HG03196 (cell line): ENCODE results near the gene LRRC3.
"Not testable (repeated sequence)": the region's sequence is repeated elsewhere in the genome, so short reads cannot be mapped to it uniquely, and the experiment has no call there.

Source experiments
- ATAC-seq: cut with Tn5 transposase; IDR thresholded peaks from one replicate; pipeline ENCODE4 v1.9.1; 2021; ENCODE audit not compliant: unreplicated experiment

LRRC3 gene

DNA sequence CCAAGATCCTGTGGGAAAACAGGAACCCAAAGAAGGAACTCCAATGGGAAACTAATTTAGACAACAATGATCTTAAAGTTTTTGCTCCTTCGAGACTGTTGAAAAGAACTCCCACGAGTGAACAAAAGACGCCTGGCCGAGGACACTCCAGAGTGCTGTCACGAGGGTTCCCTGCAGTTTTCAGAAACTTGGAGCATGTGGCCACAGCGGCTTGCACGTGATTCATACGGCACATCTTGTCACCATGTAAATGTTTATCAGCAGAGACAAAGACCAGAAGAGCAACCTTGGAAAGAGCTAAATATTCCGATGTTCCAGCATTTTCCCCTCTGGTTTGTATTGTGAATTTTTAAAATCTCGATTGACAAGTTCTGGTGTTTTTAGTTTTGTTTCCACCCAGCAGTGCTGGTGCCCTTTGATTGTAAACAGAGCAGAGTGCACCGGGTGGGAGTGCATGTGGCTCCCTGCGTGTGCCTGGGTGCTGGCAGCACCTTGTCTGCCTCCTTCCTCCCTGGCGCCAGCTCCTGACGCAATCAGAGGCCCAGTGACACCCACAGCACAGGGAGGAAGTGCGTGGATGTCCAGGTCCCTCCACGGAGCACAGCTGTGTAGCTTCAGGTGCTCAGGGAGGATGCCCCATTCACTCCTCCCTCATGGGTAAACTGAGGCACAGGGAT, 23.0 kb downstream of the LRRC3 start:
- no peak for ATAC-seq

DNA sequence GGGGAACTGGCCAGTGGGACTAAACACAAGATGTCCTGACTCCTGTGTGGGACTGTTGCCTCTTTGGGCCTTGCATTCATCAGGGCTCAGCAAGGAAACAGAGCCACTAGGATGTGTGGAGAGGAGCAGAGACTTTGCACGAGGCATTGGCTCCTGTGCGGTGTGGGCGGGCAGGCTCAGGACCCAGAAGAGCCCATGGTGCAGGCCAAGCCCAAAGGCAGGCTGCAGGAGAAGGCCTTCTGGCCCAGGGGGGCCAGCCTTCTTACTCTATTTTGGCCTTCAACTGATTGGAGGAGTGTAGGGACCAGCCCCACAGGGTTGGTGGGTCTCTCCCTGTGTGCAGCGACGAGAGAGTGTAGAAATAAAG, 23.5 kb downstream of the LRRC3 start:
- ATAC-seq = no peak

DNA sequence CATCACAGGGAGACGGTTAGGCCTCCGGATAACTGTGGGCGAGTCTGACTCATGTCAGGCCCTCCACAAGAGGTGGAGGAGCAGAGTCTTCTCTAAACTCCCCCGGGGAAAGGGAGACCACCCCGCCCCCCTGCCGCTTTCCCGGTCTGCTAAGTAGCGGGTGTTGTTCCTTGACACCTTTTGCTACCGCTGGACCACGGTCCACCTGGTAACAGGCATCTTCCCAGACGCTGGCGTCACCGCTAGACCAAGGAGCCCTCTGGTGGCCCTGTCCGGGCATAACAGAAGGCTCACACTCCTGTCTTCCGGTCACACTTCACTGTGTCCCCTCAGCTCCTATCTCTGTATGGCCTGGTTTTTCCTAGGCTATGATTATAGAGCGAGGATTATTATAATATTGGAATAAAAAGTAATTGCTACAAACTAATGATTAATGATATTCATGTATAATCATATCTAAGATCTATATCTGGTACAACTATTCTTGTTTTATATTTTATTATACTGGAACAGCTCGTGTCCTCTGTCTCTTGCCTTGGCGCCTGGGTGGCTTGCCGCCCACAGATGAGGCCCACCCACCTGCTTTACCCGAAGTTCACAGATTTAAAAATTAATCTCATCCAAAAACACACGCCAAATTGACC, 24.4 kb downstream of the LRRC3 start:
- not testable (repeated sequence) for ATAC-seq

DNA sequence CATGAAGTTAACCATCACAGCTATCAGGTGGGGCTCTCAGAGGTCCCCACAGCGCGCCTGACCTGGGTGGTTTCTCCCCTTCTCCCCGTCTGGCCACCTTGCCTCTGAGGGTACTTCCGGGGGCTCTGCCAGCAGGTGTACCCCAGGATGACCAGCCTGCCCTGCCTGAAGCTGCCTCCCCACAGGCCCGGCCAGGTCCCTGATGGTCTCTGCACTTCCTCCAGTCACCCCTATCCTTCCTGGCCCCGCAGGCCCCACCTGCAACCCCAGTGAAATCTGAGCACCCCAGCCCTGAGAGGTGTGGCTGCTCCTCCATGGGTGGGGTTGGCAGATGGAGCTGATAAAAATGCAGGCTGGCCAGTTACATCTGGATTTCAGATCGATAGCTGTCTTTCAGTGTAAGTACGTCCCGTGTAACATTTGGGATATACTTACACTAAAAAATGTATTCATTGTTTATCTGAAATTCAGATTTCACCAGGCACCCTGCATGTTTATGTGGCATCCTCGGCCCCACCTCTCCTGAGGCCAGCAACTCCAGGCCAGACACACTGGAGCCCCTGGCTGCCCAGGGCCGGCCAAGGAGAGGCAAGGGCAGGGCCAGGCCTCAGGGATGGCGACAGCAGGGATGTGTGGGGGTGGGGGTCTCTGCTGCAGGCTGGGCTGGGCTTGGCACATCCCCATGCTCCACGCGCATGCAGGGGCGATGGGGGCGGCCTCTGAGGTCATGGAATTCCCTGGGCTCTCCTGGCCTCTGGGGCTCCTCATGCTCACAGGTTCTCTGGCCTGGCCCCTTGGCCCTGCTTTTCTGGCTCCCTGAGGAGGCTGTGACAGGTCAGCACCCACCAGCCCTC, 25.1 kb downstream of the LRRC3 start:
- ATAC-seq = no peak

DNA sequence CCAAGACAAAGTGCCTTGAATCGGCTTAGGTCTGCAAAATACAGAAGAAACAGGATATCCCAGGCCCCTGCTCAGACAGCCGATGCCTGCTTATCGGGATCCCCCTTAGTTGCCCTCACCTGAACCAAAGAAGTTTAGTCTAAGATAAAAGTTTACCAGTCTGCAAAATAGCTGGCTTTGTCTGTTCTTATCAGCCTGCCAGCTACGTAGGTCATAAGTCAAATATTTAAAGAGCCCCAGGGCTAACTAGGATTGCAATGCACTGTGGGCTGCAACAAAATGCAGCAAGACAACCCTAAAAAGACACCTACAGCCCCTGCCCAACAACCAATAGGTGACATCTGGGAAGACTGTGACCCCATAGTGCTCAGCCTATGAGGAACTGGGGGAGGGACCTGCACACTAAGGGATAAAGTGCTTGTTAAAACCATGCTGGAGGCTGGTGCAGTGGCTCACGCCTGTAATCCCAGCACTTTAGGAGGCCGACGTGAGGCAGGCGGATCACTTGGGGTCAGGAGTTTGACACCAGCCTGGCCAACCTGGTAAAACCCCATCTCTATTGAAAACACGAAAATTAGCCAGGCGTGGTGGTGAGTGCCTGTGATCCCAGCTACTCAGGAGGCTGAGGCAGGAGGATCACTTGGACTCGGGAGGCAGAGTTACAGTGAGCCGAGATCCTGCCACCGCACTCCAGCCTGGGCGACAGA, 27.4 kb downstream of the LRRC3 start:
- ATAC-seq = no peak

DNA sequence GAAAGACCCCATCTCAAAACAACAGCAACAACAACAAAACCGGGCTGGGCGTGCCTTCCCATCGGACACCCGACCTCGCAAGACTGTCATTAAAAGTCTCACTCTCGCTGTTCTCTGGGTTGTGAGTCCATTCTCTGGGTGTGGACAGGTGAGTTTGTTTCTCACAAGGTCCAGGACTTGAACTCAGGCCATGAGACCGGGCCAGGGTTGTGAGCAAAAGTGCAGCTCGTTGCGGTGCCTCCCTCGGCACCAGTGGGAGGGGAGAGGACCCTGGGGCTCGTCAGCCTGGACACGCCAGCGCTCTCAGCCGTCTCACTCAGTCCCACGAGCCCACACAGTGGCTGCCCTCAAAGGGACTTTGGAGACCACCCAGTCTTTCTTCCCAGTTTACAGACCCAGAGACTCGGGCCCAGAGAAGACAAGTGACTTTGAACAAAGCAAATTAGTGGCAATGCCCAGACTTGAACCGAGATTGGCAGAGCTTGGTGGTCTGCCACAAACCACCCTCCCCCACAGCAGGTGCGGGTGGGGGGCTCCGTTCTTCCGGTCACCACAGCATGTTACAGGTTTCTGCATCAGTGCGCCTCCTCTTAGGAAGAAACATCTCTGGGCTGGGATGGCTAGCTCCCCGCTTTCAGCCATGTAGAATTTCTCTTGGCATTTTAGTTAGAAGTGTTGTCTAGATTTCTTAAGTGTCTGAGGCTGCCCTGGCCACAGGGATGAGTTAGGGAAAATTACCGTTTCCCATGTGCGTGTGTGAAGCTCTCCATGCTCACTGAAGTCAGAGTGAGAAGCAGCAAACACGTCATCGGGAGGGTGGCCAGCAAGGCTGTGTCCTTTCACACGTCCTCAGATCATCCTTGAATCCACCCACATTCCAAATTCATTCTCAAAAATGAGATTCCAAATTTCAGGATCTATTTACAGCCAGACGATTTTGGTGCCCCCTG, 28.3 kb downstream of the LRRC3 start:
- ATAC-seq = no peak

DNA sequence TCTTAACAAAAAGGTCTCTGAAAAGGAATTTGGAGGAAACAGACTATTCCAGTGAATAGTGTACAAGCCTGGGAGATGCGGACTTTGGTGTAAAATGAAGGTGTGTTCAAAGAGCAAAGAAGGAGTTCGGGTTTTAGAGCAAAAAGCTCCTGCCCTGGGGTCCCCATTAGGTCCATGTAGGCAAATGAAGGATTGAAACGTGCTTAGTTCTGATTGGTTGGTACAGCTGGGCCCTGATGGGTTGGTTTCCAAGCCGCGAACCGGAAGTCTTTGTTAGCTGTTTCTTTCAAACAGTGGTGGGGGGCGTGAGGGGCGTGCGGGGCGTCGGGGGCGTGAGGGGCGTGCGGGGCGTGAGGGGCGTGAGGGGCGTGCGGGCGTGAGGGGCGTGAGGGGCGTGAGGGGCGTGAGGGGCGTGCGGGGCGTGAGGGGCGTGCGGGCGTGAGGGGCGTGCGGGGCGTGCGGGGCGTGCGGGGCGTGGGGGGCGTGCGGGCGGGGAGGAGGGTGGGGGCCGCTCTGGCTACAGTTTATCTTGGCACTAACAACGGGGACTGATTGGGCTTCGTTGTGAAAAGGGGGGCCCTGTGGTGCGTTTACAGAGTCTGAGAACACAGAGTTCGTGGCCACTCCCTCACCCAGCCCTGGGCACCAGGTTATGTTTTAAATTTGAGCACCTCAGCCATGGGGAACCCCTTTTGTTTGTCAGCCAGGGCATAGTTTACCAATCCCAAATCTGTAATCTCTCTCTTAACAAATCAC, 29.4 kb downstream of the LRRC3 start:
- ATAC-seq = no peak

DNA sequence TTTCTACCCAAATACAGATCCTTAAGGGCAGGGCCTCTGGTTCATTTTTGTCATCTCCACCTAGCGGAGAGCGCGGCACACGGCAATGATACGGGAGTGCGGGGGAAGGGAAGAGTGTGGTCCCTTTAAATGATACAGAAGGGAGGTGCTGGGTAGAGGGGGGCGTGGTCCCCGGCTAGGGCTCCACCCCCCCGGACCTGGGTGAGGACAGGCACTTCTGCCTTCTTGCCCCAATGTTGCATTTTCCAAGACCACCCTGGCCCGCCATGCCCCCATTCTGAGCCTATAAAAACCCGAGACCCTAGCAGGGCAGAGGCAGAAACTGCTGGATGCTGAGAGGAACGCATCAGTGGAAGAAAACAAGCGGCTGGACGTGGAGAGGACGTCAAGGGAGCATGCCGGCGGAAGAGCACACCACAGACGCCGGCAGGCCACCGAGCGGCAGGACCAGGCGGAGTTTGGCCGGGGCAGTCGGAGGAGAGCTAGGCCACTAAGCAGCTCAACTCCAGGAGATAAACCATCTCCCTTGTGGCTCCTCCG, 30.0 kb downstream of the LRRC3 start:
- no peak for ATAC-seq

DNA sequence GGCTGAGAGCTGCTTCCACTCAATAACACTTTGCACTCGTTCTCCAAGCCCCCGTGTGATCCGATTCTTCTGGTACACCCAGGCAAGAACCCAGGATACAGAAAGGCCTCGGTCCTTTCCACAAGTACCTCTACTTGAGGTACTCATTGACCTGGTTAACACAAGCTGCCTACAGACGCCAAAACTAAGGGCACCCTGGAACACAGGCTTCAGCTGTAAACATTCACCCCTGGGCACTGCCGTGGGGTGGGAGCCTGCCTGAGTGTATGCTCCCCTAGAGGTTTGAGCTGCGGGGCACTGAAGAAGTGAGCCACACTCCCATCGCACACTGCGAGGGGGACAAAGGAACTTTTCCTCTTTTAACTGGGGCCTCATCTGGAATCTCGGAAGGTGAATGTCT, 30.5 kb downstream of the LRRC3 start:
- no peak for ATAC-seq

DNA sequence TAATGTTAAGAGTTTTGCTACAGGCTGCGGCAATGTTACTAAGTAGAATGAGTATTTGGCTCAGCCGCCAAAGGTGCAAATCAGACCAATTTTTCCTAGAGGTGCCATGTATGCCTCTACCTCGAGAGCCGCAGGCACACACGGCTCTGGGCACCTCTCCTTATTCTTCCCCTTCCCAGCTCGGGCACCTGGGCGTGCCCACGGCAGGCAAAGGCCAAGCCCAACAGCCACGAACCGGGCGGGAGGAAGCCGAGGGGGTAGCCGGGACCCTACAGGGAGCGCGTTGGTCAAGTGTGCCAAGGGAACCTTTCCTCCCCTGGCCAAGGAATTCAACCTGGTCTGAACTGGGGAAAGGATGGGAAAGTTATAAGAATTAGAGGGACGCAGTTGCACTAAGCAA, 31.0 kb downstream of the LRRC3 start:
- ATAC-seq = no peak

DNA sequence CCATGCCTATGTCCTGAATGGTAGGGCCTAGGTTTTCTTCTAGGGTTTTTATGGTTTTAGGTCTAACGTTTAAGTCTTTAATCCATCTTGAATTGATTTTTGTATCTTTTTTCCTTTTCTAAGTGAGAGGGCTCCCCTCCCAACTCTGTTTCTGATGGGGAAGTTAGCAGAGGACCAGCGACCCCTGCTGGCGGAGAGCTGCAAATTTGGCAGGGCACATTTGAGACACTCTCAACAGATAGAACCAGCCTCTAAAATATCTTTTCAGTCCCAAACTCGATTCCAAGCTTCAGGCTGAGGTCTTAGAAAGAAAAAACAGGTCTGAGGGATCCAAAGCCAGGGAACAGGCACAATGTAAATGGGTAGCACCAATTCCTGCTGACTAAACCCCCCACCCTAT, 32.5 kb downstream of the LRRC3 start:
- no peak for ATAC-seq

DNA sequence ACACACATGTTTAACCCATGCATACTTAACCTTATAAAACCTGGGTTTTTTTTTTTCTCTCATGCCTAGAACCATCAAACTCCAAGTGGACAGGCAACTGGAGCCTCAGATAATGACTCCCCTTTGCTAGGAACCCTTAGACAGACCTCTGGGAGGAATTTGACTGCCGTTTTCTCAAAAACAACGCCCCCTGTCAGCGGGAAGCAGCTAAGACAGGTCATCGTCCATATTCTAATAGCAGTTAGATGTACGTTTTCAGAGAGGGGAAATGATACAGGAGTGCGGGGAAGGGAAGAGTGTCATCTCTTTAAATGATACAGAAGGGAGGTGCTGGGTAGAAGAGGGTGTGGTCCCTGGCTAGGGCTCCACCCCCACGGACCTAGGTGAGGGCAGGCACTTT, 34.7 kb downstream of the LRRC3 start:
- ATAC-seq = no peak

DNA sequence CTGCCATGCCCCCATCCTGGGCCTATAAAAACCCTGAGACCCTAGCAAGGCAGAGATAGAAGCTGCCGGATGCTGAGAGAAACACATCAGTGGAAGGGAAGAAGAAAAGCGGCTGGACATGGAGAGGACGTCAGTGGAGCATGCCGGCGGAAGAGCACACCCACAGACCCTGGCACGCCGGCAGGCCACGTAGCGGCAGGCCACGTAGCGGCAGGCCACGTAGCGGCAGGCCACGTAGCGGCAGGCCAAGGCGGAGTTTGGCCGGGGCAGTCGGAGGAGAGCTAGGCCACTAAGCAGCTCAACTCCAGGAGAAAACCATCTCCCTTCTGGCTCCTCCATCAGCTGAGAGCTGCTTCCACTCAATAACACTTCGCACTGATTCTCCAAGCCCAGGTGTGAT, 35.1 kb downstream of the LRRC3 start:
- no peak for ATAC-seq

DNA sequence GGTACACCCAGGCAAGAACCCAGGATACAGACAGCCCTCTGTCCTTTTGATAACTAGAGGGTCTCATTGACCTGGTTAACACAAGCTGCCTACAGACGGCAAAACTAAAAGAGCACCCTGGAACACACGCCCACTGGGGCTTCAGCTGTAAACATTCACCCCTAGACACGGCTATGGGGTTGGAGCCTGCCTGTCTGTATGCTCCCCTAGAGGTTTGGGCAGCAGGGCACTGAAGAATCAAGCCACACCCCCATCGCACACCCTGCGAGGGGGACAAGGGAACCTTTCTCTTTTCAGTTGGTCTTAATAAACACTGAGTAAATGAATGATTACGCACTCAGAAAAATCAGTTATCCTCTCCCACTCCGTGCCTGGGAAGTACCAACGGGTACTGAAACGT, 35.5 kb downstream of the LRRC3 start:
- ATAC-seq = no peak

DNA sequence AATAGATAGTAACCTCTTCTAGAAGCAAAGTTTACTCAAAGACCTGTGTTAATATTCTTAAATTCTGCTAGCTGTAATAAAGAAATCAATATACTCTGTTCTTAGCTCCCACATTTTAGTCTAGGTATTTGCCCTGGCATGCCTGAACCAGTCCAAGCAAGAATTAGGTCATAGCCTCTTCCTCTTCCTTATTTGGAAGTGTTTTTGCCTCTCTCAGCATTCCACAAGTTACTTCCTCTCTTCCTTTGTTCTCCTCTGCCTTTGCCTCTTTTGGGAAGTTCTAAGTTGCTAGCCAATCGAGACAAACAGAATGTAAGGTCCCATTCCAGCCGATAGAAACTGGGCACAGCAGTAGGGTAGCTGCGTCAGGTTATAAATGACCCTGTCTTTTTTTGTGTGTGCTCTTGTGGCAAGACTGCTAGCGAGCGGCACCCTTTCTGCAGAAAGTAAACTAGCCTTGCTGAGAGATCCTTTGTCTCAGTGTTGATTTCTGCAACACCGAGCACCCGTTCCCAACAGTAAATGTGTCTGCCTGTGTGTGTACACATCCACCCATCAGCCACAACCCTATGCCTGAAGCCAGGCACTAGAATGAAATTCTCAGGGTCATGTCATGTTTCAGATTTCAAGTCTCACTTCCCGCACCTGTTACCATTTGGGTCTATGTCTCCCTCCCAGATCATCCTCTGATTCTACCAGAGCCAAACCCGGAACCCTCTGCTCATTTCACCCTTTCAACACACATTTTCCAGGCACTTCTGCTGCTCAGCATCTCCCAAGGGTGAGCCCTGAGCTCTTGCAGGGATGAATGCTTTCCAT, 37.5 kb downstream of the LRRC3 start:
- ATAC-seq = no peak

DNA sequence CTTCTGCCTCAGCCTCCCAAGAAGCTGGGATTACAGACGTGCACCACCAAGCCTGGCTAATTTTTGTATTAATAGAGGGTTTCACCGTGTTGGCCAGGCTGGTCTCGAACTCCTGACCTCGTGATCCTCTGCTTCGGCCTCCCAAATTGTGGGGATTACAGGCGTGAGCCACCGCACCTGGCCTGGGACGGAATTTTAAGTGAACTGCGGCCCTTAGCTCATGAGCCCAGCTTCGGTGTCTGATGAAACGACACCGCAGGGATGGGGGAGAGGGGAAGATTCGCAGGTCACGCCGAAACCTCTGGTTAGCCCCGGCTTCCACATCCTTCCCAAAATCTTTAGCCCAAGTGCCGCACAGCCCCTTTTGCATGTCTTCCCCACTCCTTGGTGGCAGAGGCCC, 39.1 kb downstream of the LRRC3 start:
- ATAC-seq = no peak

DNA sequence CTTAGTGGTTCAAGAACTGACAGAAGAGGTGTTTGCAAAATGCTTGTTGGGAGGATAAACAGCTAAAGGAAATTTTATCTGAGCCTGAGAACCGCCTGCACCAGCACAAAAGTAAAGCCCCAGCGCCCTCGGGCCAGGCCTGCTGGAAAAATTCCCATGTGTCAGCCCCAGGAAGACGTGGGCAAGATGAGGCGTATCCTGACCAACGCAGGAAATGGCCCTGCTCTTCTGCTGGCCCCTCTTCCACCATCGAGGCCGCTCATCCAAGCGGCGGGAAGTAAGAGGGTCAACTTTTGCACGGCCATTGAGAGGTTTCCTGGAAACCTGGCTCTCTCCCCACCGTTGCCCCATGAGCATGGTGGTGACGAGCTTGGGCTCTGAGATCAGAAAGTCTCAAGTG, 39.6 kb downstream of the LRRC3 start:
- ATAC-seq = no peak
